Ovary (tissue), 9 donors: ENCODE data around the gene SLC6A16. TPM values are rescaled to one million over a fixed set of nuclear protein-coding genes. Genes with fewer than 3 reads are reported as not detected.

ENCODE experiments used
- DNase-seq, 5 donors: peaks; one replicate each; pipeline ENCODE4 v3.0.0-alpha.2; 2019 to 2020
- H3K27ac ChIP-seq, 2 donors: fragments of 200-600 bp; one replicate each; pipeline versions ENCODE4 v1.5.1 to v1.8.0; 2019 to 2022
- H3K27me3 ChIP-seq: fragments of 200-600 bp; one replicate; pipeline ENCODE4 v1.8.0; 2022
- H3K36me3 ChIP-seq: fragments of 200-600 bp; sonication (generic); one replicate; pipeline ENCODE4 v1.5.1; 2019
- H3K4me1 ChIP-seq: one replicate; pipeline ENCODE4 v1.8.1; 2013; ENCODE audit warnings: mild to moderate bottlenecking, moderate library complexity; ENCODE audit not compliant: insufficient read depth
- H3K4me3 ChIP-seq: fragments of 200-600 bp; sonication (generic); one replicate; pipeline ENCODE4 v1.5.1; 2017
- H3K9me3 ChIP-seq, 2 donors: fragments of 200-600 bp in 1 of 2; sonication (generic) in 1 of 2; one replicate each; pipeline versions ENCODE4 v1.5.1 to v1.8.1; 2013 to 2019; ENCODE audit warnings: mild to moderate bottlenecking in 1 of 2, moderate library complexity in 1 of 2
- EP300 ChIP-seq: sonication (generic); formaldehyde crosslinking; IDR thresholded peaks from one replicate; pipeline ENCODE4 v1.6.1; 2017; ENCODE audit warnings: antibody characterized with exemption
- POLR2A ChIP-seq: fragments of 450-650 bp; IDR thresholded peaks from one replicate; pipeline ENCODE4 v1.6.1; 2017; ENCODE audit warnings: antibody characterized with exemption, mild to moderate bottlenecking, moderate library complexity
- WGBS, 3 donors: extraction: QIAGEN DNeasy Blood & Tissue Kit in 1 of 3; methylation state at CpG; one replicate each; pipeline versions ENCODE4 v1.1.5 to v1.1.7; 2013 to 2017; 5-methylcytosine and 5-hydroxymethylcytosine counted together
- intact Hi-C, 4 donors: fragments of 100-400 bp; cut with DNase I; formaldehyde crosslinking; loops; one replicate each; pipeline versions ENCODE4 v1.11.0 to v1.15.1; 2022 to 2023
- polyA plus RNA-seq, 2 donors: library from polyadenylated mRNA; stranded (reverse); fragments of 200-250 nt in 1 of 2; fragments of 350-450 nt in 1 of 2; fragmentation: Illumina TruSeq in 1 of 2; extraction: RNeasy Lipid Tissue Mini Kit (QIAGEN cat#74804) in 1 of 2; gene quantifications; one replicate each; pipeline ENCODE4 v1.2.3, GENCODE V29; 2013 to 2014
- total RNA-seq, 7 donors: library from RNA; depleted of rRNA in 2 of 7; stranded (reverse); fragments of >200 nt in 2 of 7; fragmentation: NEBNext Ultra II Directional in 3 of 7; extraction: Animal tissue kit (Norgen Biotek cat#: 25700) in 3 of 7; gene quantifications; one replicate each; pipeline versions ENCODE4 v1.1.0 to v1.2.4, GENCODE V29; 2016 to 2023
- TF ChIP-seq, protein P1 (sequence below), 3 donors: fragments of 450-650 bp in 2 of 3; fragments of 200-600 bp in 1 of 3; IDR thresholded peaks; one replicate each; pipeline versions ENCODE4 v1.5.1 to v1.8.0; 2016 to 2022; ENCODE audit warnings: antibody characterized with exemption in 3 of 3, mild to moderate bottlenecking in 1 of 3
- donor health status: DM: no; HTN: no; CAD: no; lungs with moderate emphysema.
- donor health status: DM: no; HTN: no; CAD: no.
- donor health status: Bipolar disorder and iron deficiency.
- donor health status: DM: yes; HTN: yes; CAD: no.
- donor health status: DM: no; HTN: no; CAD: no.
- donor health status: DM: yes; HTN: yes; CAD: no.

SLC6A16 gene
- total and polyA plus RNA-seq, 9 donors = 1.8 to 9.3 (median 4.6) TPM

GRCh38 chr19:49356382-49356781 is 31.4 kb upstream of the SLC6A16 start:
- no peak for DNase-seq
- H3K9me3 ChIP-seq = no peaks in the 10 kb centered on the region
- no peak overlapping the region for H3K4me3 ChIP-seq
- no peaks in the 10 kb centered on the region for H3K36me3 ChIP-seq
- no peaks in the 10 kb centered on the region for H3K27me3 ChIP-seq
- intact Hi-C loops = no loop called here
- peaks cover 3% of the 10 kb centered on the region for H3K4me1 ChIP-seq
- peak overlapping the region in 1 of 2 donors; percentile 2 for H3K27ac ChIP-seq
- no peak for TF ChIP-seq EP300
- TF ChIP-seq POLR2A = no peak
- TF ChIP-seq, protein P1, sequence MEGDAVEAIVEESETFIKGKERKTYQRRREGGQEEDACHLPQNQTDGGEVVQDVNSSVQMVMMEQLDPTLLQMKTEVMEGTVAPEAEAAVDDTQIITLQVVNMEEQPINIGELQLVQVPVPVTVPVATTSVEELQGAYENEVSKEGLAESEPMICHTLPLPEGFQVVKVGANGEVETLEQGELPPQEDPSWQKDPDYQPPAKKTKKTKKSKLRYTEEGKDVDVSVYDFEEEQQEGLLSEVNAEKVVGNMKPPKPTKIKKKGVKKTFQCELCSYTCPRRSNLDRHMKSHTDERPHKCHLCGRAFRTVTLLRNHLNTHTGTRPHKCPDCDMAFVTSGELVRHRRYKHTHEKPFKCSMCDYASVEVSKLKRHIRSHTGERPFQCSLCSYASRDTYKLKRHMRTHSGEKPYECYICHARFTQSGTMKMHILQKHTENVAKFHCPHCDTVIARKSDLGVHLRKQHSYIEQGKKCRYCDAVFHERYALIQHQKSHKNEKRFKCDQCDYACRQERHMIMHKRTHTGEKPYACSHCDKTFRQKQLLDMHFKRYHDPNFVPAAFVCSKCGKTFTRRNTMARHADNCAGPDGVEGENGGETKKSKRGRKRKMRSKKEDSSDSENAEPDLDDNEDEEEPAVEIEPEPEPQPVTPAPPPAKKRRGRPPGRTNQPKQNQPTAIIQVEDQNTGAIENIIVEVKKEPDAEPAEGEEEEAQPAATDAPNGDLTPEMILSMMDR (IDR thresholded peaks at IDR 0.05) = no peak
- WGBS, 3 donors = 34 to 46% (median 45%) methylated on average over 7 of the region's 7 CpGs

DNA sequence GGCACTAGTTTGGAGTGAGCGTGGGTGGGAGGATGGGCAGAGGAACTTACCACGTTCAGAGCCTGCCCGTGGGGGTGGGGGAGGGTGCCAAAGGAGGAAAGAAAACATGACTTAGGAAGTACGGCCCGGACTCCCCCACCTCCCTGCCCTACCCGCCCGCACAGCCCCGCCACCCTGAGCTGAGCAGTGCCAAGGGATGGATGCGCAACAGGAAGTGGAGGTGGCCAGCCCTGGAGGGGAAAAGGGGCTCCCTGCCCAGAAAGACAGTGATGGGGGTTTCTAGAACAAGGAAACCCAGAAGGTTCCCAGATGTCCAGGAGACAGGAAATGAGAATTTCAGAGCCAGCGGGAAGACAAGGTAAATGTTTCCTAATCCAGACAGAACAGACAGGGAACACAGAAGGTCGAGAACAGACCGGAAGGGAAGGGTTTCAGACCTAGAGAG is 30.9 kb upstream of the SLC6A16 start:
- WGBS, 3 donors = 48 to 56% (median 51%) methylated on average over 12 of the region's 12 CpGs
- TF ChIP-seq EP300 = no peak
- no peak for TF ChIP-seq POLR2A
- TF ChIP-seq, protein P1 (IDR thresholded peaks at IDR 0.05) = no peak
- H3K27ac ChIP-seq = peak overlapping the region in 1 of 2 donors; percentile 2
- H3K36me3 ChIP-seq = no peaks in the 10 kb centered on the region
- no peak overlapping the region for H3K4me3 ChIP-seq
- peaks cover 3% of the 10 kb centered on the region for H3K4me1 ChIP-seq
- intact Hi-C loops = no loop called here
- no peaks in the 10 kb centered on the region for H3K9me3 ChIP-seq
- H3K27me3 ChIP-seq = no peaks in the 10 kb centered on the region
- DNase-seq = no peak

DNA sequence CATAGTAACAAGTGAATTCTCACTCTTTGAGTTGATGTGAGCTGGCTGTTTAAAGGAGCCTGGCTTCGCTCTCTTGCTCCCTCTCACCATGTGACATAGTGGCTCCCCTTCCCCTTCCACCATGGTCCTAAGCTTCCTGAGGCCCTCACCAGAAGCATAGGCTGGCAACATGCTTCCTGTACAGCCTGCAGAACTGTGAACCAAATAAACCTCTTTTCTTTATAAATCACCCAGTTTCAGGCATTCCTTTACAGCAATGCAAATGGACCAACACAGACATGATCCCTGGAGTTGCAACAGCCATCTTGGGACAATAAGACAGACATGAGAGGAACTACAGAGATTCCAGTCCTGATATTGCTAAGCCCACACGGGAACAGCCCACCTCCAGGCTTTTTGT is 24.6 kb upstream of the SLC6A16 start:
- no peaks in the 10 kb centered on the region for H3K9me3 ChIP-seq
- no peak for DNase-seq
- TF ChIP-seq POLR2A = no peak
- TF ChIP-seq, protein P1 (IDR thresholded peaks at IDR 0.05) = no peak
- TF ChIP-seq EP300 = no peak
- no peaks in the 10 kb centered on the region for H3K4me1 ChIP-seq
- no peak overlapping the region for H3K27ac ChIP-seq
- H3K36me3 ChIP-seq = no peaks in the 10 kb centered on the region
- H3K27me3 ChIP-seq = no peaks in the 10 kb centered on the region
- intact Hi-C loops = no loop called here
- H3K4me3 ChIP-seq = no peak overlapping the region
- WGBS, 3 donors = 86 to 91% (median 89%) methylated on average over 2 of the region's 2 CpGs

DNA sequence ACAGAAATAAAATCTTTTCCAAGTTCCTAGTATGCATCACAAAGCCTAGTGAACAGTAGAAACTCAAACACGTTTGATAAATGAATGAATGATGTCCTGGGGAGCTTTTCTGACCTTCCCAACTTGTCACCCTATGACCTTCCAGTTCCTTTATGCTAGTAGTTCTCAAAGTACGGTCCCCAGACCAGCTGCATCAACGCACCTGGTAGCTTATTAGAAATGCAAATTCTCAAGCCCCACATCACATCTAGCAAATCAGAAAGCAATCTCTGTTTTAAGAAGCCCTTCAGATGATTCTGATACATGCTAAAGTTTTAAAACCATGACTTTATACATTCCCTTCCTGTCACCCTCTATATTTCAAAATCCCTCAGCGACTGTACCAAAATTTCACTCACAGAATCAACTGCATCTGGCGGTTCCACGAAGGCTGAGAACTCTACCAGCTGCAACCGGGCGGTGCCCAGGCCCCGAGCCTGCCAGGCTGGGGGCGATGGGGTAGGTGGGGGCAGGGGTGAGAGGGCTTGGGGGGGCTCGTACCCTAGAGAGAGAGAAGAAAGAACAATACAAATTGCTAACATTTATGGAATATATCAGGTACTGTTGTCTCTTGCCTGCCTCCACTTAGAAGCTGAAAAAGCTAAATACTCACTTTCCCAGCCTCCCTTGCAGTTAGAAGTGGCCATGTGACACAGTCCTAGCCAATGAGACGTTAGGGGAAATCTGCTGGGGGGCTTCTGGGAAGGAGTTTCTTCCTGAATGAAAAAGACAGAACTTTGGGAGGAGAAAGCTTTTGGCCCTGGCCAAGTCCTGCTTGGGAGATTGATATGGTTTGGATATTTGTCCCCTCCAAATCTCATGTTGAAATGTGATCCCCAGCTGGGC is 23.6 kb upstream of the SLC6A16 start:
- H3K4me3 ChIP-seq = no peak overlapping the region
- H3K27ac ChIP-seq = no peak overlapping the region

More for the DNA sequence above, 23.6 kb upstream of the SLC6A16 start:
- no peak for DNase-seq
- no peaks in the 10 kb centered on the region for H3K4me1 ChIP-seq
- 87 to 93% (median 92%) methylated on average over 12 of the region's 12 CpGs for WGBS, 3 donors
- no peaks in the 10 kb centered on the region for H3K27me3 ChIP-seq
- intact Hi-C loops = no loop called here
- H3K9me3 ChIP-seq = no peaks in the 10 kb centered on the region
- TF ChIP-seq, protein P1 (IDR thresholded peaks at IDR 0.05) = no peak
- no peak for TF ChIP-seq EP300
- H3K36me3 ChIP-seq = no peaks in the 10 kb centered on the region
